Neural crest cell (in vitro differentiated cells): Measurements from ENCODE around the gene MTX1. TPM values are rescaled to one million over a fixed set of nuclear protein-coding genes. Genes with fewer than 3 reads are reported as not detected.
A peak's percentile ranks its signal among the peaks of the same experiment; 100 is the strongest.
"Not testable (repeated sequence)": the region's sequence is repeated elsewhere in the genome, so short reads cannot be mapped to it uniquely, and the experiment has no call there.

Experiments used
- DNase-seq: peaks from one replicate; pipeline ENCODE4 v3.0.0; 2021; ENCODE audit warnings: low read depth, mixed read lengths, low spot score
- H3K27ac Mint-ChIP-seq: one replicate; pipeline ENCODE4 v1.8.0; 2021; ENCODE audit warnings: mild to moderate bottlenecking, mixed read lengths; ENCODE audit not compliant: unreplicated experiment
- H3K27me3 Mint-ChIP-seq: 2 replicates; pipeline ENCODE4 v1.8.0; 2021; ENCODE audit warnings: low read depth, mild to moderate bottlenecking, mixed read lengths
- H3K36me3 Mint-ChIP-seq: 2 replicates; pipeline ENCODE4 v1.8.0; 2021; ENCODE audit warnings: low read depth, mild to moderate bottlenecking, mixed read lengths
- H3K4me1 Mint-ChIP-seq: 2 replicates; pipeline ENCODE4 v1.8.0; 2021; ENCODE audit warnings: mixed read lengths
- H3K4me3 Mint-ChIP-seq: one replicate; pipeline ENCODE4 v1.8.0; 2021; ENCODE audit warnings: mild to moderate bottlenecking, mixed read lengths
- H3K9me3 Mint-ChIP-seq: 2 replicates; pipeline ENCODE4 v1.8.0; 2021; ENCODE audit warnings: mixed read lengths
- CTCF ChIP-seq: fragments of 200-600 bp; sonication (generic); conservative IDR thresholded peaks from 2 replicates; pipeline ENCODE4 v1.5.0; 2021; ENCODE audit warnings: antibody characterized with exemption, mild to moderate bottlenecking
- total RNA-seq: library from RNA; stranded (reverse); gene quantifications from 2 replicates; pipeline ENCODE4 v1.2.1, GENCODE V29; 2021

Gene MTX1
- total RNA-seq, 1 donor from 2014 or later, result 38.3 TPM

GRCh38 chr1:155245163-155245524, 36.6 kb downstream of the MTX1 start:
- Mint-ChIP-seq H3K4me3 (peak overlapping the region; percentile 76), H3K4me1 (peaks cover 42% of the 10 kb centered on the region), H3K9me3 (no peaks in the 10 kb centered on the region), H3K27ac (peak overlapping the region; percentile 14), H3K27me3 (no peaks in the 10 kb centered on the region), H3K36me3 (peaks cover 8% of the 10 kb centered on the region)
- no peak for DNase-seq
- no peak for TF ChIP-seq CTCF

DNA sequence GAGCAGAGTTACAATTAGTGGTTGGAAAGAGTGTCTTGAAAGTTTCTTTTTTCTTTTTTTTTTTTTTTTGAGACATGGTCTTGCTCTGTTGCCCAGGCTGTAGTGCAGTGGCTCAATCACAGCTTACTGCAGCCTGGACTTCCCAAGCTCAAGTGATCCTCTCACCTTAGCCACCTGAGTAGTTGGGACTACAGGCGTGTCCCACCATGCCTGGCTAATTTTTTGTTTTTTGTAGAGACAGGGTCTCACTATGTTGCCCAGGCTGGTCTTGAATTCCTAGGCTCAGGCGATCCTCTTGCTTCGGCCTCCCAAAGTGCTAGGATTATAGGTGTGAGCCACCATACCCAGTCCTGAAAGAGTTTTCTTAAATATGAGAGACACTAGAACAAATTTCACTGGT, 38.3 kb downstream of the MTX1 start:
- not testable (repeated sequence) for H3K9me3 Mint-ChIP-seq, H3K36me3 Mint-ChIP-seq, H3K27me3 Mint-ChIP-seq, H3K27ac Mint-ChIP-seq, DNase-seq
- Mint-ChIP-seq H3K4me1 (peaks cover 39% of the 10 kb centered on the region), H3K4me3 (peak overlapping the region; percentile 28)

DNA sequence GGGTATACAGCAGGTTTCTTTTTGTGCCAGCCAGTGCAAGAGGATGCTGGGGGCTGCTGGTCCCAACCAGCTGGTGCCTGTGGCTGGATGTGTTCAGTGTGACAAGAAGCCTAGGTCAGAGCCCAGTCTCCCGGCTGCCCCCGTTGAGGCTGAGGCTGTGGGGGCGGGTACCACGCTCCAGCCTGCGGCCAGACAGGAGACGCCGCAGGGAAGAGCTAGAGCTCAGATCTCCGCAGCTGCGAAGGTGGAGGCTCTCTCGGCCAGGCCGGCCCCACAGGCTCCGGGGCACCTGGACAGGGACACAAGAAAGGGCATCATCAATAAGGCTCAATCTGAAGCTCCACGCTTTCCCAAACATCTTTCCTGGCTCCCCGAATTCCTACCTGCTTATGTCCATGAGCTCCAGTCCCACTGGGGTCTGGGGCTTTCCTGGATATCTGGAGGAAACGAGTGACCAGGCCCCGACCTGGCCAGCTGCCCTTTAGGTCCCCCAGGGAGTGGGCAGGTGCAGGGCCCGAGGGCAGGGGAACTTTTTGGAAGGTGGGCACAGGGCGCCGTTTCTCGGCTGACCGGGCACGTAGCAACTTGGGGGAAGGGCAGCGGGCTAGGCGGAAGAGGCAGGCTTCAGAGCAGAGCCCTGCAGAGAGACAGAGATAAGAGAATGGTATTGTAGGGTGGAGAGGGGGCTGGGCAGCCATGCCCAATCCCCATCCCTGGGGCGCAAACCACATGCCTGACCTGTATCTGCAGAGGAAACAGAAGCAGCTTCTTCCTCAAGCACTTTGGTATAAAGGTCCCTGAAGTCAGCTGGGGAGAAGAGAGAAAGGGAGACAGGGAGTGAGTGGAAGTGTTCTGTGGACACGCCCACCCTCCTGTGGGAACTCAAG, 39.4 kb downstream of the MTX1 start:
- Mint-ChIP-seq H3K36me3 (peaks cover 8% of the 10 kb centered on the region), H3K4me3 (no peak overlapping the region), H3K9me3 (no peaks in the 10 kb centered on the region), H3K4me1 (peaks cover 41% of the 10 kb centered on the region), H3K27ac (no peak overlapping the region), H3K27me3 (no peaks in the 10 kb centered on the region)
- TF ChIP-seq CTCF, result no peak
- no peak for DNase-seq

GRCh38 chr1:155250246-155250632, 41.7 kb downstream of the MTX1 start:
- no peaks in the 10 kb centered on the region for H3K9me3 Mint-ChIP-seq
- no peak for DNase-seq
- H3K27me3 Mint-ChIP-seq, result no peaks in the 10 kb centered on the region
- H3K36me3 Mint-ChIP-seq, result peaks cover 8% of the 10 kb centered on the region
- H3K4me1 Mint-ChIP-seq, result peaks cover 38% of the 10 kb centered on the region
- no peak overlapping the region for H3K4me3 Mint-ChIP-seq
- peak overlapping the region; percentile 50 for H3K27ac Mint-ChIP-seq
- TF ChIP-seq CTCF, result no peak

DNA sequence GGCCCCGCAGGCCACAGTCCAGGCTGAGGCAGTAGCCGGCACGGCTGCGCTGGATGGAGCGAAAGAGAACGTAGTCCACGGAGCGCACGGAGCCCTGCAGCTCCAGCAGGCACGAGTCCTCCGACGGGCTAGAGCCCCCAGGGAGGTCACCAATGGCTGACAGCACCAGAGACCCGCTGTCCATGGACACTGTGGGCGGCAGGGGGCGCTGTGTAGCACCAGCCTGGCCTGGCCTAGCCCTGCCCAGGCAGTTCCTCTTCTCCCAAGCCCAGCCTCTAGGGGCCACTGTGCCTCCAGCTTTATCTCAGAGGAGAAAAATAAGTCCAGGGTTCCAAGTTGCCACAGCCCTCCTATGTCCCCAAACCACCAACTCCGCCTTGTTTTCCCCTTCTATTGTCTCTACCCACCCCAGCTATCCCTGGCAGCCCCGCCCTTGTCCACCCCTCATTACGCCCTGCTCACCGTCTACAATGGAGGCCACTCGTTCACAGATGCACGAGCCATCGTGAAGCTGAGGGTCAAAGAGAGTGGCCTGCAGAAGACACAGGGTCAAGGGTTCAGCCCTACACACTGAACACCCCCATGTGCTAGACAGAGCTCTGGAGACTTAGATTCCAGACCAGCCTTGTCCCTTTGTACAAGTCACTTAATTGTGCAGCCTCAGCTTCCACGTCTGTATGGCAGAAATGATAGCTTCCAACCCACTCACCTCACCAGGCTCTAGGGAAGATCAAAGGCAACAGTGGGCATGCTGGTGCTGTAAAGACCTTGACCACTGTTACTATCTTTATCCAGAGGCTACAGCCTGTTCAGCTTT, 42.3 kb downstream of the MTX1 start:
- Mint-ChIP-seq H3K27ac (peak overlapping the region; percentile 84), H3K27me3 (no peaks in the 10 kb centered on the region), H3K36me3 (peaks cover 6% of the 10 kb centered on the region), H3K4me1 (peaks cover 39% of the 10 kb centered on the region), H3K4me3 (peak overlapping the region; percentile 91), H3K9me3 (no peaks in the 10 kb centered on the region)
- peak; percentile 99 for DNase-seq
- peak; percentile 100 for TF ChIP-seq CTCF

DNA sequence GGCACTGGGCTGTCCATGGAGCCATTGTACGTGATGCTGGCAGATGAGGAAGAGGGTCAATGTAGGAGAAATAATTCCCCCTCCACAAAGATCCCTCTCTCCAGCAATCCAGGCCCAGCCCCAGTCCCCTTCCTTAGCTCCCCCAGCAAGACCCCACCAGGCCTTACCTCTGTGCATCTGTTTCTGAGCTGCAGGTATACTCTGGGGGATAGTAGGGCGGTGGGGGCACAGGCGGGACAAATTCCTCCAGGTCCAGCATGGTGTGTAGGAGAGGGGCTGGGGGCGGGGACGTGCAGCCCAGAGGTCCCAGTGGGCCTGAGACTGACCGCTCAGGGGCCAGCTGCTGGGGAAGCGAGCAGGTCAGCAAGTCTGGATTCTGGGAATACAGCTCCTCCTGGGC, 43.1 kb downstream of the MTX1 start:
- H3K27ac Mint-ChIP-seq, result no peak overlapping the region

More for the DNA sequence above, 43.1 kb downstream of the MTX1 start:
- Mint-ChIP-seq H3K36me3 (peaks cover under 1% of the 10 kb centered on the region), H3K4me1 (peaks cover 40% of the 10 kb centered on the region), H3K9me3 (no peaks in the 10 kb centered on the region), H3K27me3 (no peaks in the 10 kb centered on the region), H3K4me3 (peak overlapping the region; percentile 91)
- DNase-seq, result no peak
- TF ChIP-seq CTCF, result no peak
